GM18867 (cell line): ENCODE measurements around the gene NEO1.

Experiments
- ATAC-seq: cut with Tn5 transposase; IDR thresholded peaks from one replicate; pipeline ENCODE4 v1.9.1; 2021; ENCODE audit warnings: mild to moderate bottlenecking, moderate library complexity; ENCODE audit not compliant: unreplicated experiment

Gene NEO1

DNA sequence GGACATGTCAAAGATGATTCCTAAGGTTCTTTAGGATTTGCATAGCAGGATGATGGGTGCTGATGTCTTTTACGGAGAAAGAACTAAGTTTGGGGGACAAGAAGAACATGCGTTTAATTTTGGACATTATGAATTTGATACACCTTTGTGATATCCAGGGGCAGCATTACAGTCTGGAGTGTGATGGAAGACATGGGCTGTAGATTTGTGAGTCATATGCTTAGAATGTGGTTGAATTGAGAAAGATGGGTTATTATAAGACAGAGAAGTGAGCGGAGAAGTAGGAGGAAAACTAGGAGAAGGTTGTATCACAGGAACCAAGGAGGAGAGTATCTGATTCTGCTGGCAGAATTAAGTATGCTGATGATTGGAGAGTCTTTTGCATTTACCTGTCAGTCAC is 20.6 kb downstream of the NEO1 start:
- ATAC-seq: no peak

- ATAC-seq: no peak
These were observed 22.0 kb downstream of the NEO1 start for GRCh38 chr15:73074241-73074640.

DNA sequence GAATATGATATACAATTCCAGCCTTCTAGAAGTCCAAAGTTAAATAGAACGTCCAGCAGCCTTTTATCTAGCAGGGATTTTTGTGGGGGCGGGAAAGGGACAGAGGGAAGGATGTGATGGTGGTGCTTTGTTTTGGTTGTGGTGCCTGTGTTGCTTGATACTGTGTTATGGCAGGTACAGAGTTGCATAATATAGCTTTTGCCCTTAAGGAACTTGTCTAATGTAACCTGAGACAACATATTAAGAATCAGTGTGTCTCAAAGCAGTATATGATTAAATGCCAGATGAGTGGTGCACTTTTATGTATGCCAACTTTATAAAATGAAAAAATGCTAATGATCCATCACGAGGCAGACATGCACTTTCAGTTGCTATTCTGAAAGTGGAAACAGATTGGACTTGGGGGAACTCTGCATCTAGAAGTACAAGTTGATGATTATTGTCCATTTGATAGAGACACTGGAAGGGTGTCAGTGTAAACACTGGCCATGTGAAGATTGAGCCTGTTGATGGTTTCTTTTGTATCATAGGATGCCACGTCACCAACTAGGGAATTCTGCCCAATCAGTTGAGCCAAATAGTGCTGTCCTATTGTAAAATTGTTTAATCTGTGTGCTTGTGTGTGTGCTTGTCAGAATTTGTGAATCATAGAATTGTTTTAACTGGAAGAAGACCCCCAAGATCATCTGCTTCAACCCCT is 23.0 kb downstream of the NEO1 start:
- no peak for ATAC-seq

- ATAC-seq: no peak
These were observed 26.0 kb downstream of the NEO1 start for GRCh38 chr15:73078291-73078690.

- ATAC-seq: no peak
These were observed 26.5 kb downstream of the NEO1 start for GRCh38 chr15:73078722-73079121.

DNA sequence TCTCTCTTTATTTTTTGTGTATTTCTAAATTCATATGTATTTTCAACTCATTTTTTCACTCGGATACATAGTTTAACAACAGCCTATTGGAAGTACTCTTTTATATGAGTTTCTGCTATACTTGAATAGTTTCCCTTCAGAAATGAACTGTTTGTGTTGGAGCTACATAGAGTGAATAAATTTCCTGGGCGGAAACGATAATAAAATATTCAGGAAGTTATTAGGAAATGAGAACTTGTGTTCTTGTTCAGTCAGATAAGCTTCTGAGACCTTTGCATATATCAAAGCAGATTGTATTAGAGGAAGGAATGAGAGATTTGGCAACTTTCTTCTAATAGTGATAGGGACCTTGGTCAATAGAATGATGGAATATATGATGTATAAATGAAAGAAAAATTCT is 27.3 kb downstream of the NEO1 start:
- no peak for ATAC-seq

DNA sequence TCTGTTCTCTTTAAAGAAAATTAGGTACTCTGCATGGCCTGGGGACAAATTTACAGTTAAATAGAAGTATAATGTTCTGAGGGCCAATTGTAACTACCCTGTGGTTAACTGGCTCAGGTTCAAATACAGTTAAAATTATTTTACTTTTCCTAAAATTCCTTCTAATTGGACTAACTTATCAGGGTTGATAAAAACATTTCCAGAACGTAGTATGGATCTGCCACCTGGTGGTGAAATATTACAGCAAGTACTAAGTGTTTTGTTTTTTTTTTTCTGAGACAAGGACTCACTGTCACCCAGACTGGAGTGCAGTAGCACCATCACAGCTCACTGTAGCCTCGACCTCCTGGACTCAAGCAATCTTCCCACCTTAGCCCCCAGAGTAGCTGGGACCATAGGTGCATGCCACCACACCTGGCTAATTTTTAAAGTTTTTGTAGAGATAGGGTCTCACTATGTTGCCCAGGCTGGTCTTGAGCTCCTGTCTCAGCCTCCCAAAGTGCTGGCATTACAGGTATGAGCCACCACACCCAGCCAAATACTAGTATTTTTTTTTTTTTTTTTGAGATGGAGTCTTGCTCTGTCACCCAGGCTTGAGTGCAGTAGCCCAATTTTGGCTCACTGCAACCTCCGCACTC is 29.2 kb downstream of the NEO1 start:
- ATAC-seq: no peak

GRCh38 chr15:73082812-73083211 is 30.5 kb downstream of the NEO1 start:
- no peak for ATAC-seq

DNA sequence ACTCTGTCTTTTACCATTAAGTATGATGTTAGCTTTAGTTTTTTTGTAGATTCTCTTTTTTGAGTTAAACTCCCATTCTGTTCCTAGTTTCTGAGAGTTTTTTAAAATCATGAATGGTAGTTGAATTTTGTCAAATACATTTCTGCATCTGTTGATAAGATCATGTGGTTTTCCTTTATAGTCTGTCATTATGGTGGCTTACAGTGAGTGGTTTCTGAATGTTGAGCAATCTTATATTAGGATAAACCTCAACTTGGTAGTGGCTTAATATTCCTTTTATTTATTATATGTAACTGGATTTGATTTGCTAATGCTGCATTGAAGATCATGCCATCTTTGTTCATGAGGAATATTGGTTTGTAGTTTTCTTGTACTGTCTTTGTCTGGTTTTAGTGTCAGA is 34.8 kb downstream of the NEO1 start:
- ATAC-seq: no peak

- no peak for ATAC-seq
These were observed 52.8 kb downstream of the NEO1 start for GRCh38 chr15:73105064-73105463.

DNA sequence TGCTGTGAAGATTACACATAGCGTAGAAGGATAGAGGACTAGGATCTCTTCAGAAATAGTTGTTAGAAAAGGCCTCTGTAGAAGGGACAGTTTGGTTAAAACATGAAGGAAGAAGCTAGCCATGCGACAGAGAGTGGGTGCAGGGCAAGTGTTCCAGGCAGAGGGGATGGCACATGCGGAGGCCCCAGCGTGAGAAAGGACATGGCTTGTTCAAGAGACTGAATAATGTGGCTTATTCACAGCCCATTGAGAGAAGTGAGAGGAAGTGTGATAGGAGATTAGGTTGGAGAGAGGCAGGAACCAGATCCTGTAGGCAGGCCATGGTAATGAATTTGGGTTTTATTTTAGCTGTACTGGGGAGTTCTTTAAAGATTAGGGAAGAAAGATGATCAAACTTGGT is 56.4 kb downstream of the NEO1 start:
- no peak for ATAC-seq

DNA sequence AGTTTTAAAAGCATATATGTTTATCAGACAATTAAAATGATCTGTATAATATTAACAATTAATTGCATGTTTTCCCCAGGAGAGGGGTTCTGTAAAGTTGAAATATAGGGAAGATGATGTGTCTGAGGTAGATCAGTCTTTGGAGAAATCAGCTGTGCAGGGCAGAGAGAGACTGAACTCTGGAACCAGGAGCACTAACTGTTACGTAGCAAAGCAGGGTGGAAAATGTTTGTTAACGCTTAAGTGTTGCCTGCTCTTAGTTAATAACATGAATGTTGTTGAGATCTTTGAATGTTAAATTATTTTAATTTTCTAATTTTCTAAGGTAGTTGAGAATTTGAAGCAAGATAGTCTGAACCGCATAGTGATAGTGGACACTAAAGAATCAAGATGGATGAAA is 57.5 kb downstream of the NEO1 start:
- no peak for ATAC-seq

GRCh38 chr15:73110201-73110600 is 57.9 kb downstream of the NEO1 start:
- ATAC-seq: no peak

- ATAC-seq: no peak
These were observed 61.8 kb downstream of the NEO1 start for GRCh38 chr15:73114064-73114463.

DNA sequence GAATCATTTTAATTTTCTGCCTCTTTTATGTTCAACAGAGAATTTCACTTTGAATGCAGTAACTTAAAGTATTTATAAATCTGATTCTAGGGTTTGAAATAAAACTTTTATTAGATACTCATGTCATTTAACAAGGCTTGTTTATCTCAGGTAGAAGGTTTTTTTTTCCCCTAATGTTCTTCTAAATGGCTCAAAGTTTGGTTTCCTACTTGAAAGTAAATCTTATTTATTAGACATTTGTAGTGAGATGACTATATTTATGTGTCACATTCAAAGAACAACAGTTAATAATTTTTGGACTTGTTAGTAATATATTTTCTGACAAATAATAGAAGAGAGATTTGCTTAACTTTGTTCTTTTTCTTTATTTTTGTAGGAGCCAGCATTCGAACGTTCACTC is 63.9 kb downstream of the NEO1 start:
- ATAC-seq: no peak

GRCh38 chr15:73118055-73118454 is 65.8 kb downstream of the NEO1 start:
- no peak for ATAC-seq

DNA sequence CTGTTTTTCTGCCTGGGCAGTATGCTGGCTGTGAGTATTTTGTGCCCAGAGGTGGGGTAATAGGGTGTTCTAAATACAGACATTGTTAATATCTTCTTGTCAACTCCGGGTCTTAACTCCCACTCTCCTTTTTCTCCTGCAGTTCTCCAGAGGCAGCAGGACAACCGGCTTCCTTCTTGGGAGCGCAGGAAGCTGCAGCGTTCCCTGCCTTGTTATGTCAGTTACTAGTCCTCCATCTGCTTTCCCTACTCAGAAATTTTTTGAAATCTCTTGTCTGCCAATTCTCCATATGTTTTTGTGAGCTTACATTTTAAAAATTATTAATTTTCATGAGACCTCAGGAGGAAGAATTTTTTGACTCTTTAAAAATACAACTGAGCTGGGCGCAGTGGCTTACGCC is 67.2 kb downstream of the NEO1 start:
- ATAC-seq: no peak

DNA sequence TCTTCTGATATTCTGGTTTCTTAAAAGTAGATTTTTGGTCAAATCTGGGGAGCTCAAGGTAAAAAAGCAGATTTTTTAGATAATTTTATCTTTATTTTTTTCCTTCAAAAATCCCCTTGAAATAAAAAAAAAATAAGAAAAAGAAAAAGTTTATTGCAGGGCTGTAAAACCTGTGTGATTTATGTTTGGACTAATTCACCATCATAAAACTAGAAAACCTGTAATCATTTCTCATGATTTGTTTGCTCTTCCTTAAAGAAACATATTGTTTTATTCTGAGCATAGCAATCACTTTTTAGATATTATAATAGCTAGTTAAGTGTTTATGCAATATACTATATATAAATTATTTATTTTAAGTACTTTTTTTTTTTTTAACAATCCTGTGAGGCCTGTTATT is 68.0 kb downstream of the NEO1 start:
- ATAC-seq: no peak

DNA sequence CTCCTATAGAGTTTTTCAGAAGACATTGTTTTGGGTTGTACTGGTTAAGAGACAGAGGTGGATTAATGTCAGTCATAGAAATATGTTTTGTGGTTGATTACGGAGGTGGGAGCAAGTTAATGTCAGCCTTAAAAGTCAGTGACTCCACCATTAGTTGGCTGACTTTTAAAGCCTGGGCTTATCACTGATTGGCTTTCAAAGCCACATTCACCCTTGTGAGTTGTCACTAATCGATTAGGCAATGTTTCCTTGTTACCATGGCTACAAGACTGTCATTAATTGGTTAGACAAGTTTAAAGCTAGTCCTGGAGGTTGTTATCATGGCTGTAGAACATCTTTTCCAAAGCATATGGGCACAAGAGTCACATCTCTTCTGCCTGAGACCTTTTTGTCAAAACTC is 73.0 kb downstream of the NEO1 start:
- no peak for ATAC-seq

DNA sequence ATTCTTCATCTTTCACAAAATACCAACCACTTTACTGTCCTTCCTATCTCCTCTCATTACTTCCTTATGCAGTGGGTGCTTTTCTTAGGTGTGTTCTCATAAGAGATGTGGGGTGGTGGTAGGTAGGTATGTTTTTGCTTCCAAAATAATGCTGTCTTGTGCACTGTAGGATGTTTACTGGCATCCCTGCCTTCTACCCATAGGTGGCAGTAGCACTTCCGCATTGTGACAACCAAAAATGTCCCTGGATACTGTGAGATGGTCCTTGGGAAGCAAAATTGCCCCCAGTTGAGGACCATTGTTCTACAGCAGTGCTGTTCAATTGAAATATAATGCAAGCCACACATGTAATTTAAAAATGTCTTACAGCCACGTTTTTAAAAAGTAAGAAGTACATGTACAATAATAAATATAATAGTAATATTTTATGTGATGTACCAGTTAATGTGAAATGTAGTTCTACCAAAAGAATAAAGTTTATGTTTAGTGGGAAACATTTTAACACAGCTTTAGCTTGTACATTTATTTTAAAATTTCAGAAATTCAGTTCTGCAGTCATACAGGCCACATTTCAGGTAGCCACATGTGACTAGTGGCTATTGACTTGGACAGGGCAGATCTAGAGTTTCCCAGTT is 75.2 kb downstream of the NEO1 start:
- ATAC-seq: peak; percentile 38

DNA sequence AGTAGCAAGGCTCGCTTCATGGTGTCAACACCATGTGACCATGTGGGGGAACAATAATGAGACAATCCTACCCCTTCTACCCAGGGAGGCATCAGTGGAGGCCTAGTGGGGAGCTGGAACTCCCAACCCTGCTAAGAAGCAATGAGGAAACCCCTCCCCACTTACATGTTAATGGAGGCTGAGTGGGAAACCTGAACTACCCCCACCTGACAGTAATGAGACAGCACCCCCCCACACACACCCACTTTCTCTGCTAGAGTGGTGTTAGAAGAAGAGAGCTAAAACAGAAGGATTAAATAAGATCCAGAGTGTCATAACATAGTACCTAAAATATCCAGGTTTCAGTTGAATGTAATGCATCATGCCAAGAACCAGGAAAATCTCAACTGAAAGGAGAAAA is 78.6 kb downstream of the NEO1 start:
- no peak for ATAC-seq

GRCh38 chr15:73134196-73134595 is 81.9 kb downstream of the NEO1 start:
- ATAC-seq: no peak
